GM06990 (cell line): ENCODE data around the gene EEF1AKMT2.

Experiments used
- DNase-seq: peaks from one replicate; pipeline ENCODE4 v3.0.0-alpha.2; 2011; ENCODE audit not compliant: insufficient read length; ENCODE audit errors: extremely low read depth
- H3K27me3 ChIP-seq: replicated peaks from 2 replicates; pipeline ENCODE4 v1.6.0; 2011; ENCODE audit warnings: low read length; ENCODE audit not compliant: control insufficient read depth, insufficient read depth
- H3K36me3 ChIP-seq: 2 replicates; pipeline ENCODE4 v1.5.1; 2011; ENCODE audit warnings: low read length; ENCODE audit not compliant: control insufficient read depth, insufficient read depth
- H3K4me3 ChIP-seq: replicated peaks from 2 replicates; pipeline ENCODE4 v1.5.1; 2011; ENCODE audit warnings: low read depth, mild to moderate bottlenecking, control low read depth, low read length
- CTCF ChIP-seq: IDR thresholded peaks from 2 replicates; pipeline ENCODE4 v1.5.1; 2011; ENCODE audit warnings: low read length, control low read depth, mild to moderate bottlenecking, inconsistent platforms; ENCODE audit not compliant: insufficient read depth, poor library complexity, severe bottlenecking

Gene EEF1AKMT2

DNA sequence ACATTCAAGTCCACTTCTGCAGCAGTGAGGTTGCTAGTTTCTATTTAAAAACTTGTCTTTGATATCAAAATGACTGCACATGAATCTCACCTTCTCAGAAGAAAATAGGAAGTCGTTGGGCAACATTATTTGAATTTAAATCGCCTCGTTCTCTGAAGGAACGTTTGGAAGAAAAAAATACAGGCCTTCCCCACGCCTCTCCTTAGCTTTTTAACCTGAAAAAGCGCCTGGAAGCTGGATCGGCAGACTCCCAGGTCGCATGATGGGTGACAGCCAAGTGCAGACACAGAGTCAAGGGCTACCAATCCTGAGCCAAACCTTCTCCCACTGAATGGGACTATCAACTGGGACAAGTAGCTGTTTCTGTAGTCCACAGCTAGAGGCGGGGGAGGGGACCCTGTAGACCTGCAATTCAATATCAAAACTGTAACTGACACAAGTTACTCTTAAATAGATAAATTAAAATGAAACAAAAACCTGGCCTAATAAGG is 49.7 kb downstream of the EEF1AKMT2 start:
- H3K36me3 ChIP-seq, result no peaks in the 10 kb centered on the region
- no peak for DNase-seq
- TF ChIP-seq CTCF, result no peak
- peak overlapping the region; percentile 79 for H3K4me3 ChIP-seq
- H3K27me3 ChIP-seq, result no peaks in the 10 kb centered on the region

GRCh38 chr10:124741281-124741921 is 50.3 kb downstream of the EEF1AKMT2 start:
- Histone ChIP-seq H3K36me3 (no peaks in the 10 kb centered on the region), H3K27me3 (no peaks in the 10 kb centered on the region), H3K4me3 (peak overlapping the region; percentile 79)
- TF ChIP-seq CTCF, result peak; percentile 86
- peak; percentile 61 for DNase-seq

GRCh38 chr10:124740369-124741280 is 51.1 kb downstream of the EEF1AKMT2 start:
- no peak for TF ChIP-seq CTCF
- Histone ChIP-seq H3K36me3 (no peaks in the 10 kb centered on the region), H3K4me3 (no peak overlapping the region), H3K27me3 (no peaks in the 10 kb centered on the region)
- DNase-seq, result peak; percentile 65

DNA sequence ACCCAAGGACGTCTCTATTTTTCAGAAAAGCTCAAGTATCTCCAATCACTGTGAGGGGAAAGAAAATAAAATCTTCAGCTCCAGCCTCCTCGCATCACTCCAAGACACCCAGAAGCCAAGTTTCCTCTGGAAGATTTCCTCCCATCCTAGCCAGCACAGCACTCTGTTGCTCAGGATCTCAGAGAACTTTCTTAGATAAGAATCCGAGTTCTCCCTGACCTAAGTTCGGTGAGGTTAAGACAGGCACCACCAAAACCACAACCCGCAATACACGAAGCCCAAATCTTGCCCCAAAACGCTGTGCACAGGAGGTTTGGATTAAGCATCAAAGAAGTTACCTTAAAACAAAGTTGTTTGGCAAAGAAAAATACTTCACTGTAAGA is 51.7 kb downstream of the EEF1AKMT2 start:
- H3K36me3 ChIP-seq, result no peaks in the 10 kb centered on the region
- H3K27me3 ChIP-seq, result no peaks in the 10 kb centered on the region
- no peak for TF ChIP-seq CTCF
- DNase-seq, result no peak
- no peak overlapping the region for H3K4me3 ChIP-seq

GRCh38 chr10:124739119-124739921 is 52.4 kb downstream of the EEF1AKMT2 start:
- H3K27me3 ChIP-seq, result no peaks in the 10 kb centered on the region
- H3K36me3 ChIP-seq, result no peaks in the 10 kb centered on the region
- no peak for DNase-seq
- no peak for TF ChIP-seq CTCF
- no peak overlapping the region for H3K4me3 ChIP-seq
